ENCODE measurements around the gene GPR141.

GPR141 gene

GRCh38 chr7:37672926-37673325, 10.6 kb upstream of the GPR141 start:
- Histone ChIP-seq H3K9me3 (no peaks in the 10 kb centered on the region), H3K27ac (peak overlapping the region; percentile 94), H3K4me1 (ENCODE audit: control insufficient read depth in 1 of 2, insufficient read depth in 1 of 2, low read depth in 1 of 2, low read length in 1 of 2) (peaks cover 88 to 90% of the 10 kb centered on the region in 2 experiments), H3K4me3 (ENCODE audit: low read depth in 1 of 2, low read length in 1 of 2) (no peak overlapping the region), H3K36me3 (no peaks in the 10 kb centered on the region), H3K27me3 (no peaks in the 10 kb centered on the region)
- no peak for TF ChIP-seq CTCF (IDR thresholded peaks at IDR 0.05)

- H3K9me3 ChIP-seq: no peaks in the 10 kb centered on the region
- H3K4me1 ChIP-seq (ENCODE audit: control insufficient read depth in 1 of 2, insufficient read depth in 1 of 2, low read depth in 1 of 2, low read length in 1 of 2): peaks cover 89 to 94% of the 10 kb centered on the region in 2 experiments
- no peak overlapping the region for H3K4me3 ChIP-seq (ENCODE audit: low read depth in 1 of 2, low read length in 1 of 2)
- no peaks in the 10 kb centered on the region for H3K36me3 ChIP-seq
- H3K27ac ChIP-seq: peak overlapping the region; percentile 94
- TF ChIP-seq CTCF (IDR thresholded peaks at IDR 0.05): no peak
- no peaks in the 10 kb centered on the region for H3K27me3 ChIP-seq
Measured at GRCh38 chr7:37673523-37673922, 10.0 kb upstream of the GPR141 start.

GRCh38 chr7:37674531-37674930, 9.0 kb upstream of the GPR141 start:
- peaks cover 85 to 87% of the 10 kb centered on the region in 2 experiments for H3K4me1 ChIP-seq (ENCODE audit: control insufficient read depth in 1 of 2, insufficient read depth in 1 of 2, low read depth in 1 of 2, low read length in 1 of 2)
- H3K9me3 ChIP-seq: no peaks in the 10 kb centered on the region
- H3K36me3 ChIP-seq: no peaks in the 10 kb centered on the region
- peak overlapping the region; percentile 94 for H3K27ac ChIP-seq
- no peak for TF ChIP-seq CTCF (IDR thresholded peaks at IDR 0.05)
- H3K4me3 ChIP-seq (ENCODE audit: low read depth in 1 of 2, low read length in 1 of 2): peak overlapping the region; percentile 46 to 53
- H3K27me3 ChIP-seq: no peaks in the 10 kb centered on the region

GRCh38 chr7:37675749-37676148, 7.8 kb upstream of the GPR141 start:
- TF ChIP-seq CTCF (IDR thresholded peaks at IDR 0.05): no peak
- Histone ChIP-seq H3K36me3 (no peaks in the 10 kb centered on the region), H3K27ac (peak overlapping the region; percentile 94), H3K4me1 (ENCODE audit: control insufficient read depth in 1 of 2, insufficient read depth in 1 of 2, low read depth in 1 of 2, low read length in 1 of 2) (peaks cover 73 to 75% of the 10 kb centered on the region in 2 experiments), H3K9me3 (no peaks in the 10 kb centered on the region), H3K27me3 (no peaks in the 10 kb centered on the region), H3K4me3 (ENCODE audit: low read depth in 1 of 2, low read length in 1 of 2) (peak overlapping the region in 1 of 2 experiments; percentile 53)

- Histone ChIP-seq H3K27me3 (no peaks in the 10 kb centered on the region), H3K4me1 (ENCODE audit: control insufficient read depth in 1 of 2, insufficient read depth in 1 of 2, low read depth in 1 of 2, low read length in 1 of 2) (peaks cover 66 to 80% of the 10 kb centered on the region in 2 experiments), H3K9me3 (no peaks in the 10 kb centered on the region), H3K27ac (peak overlapping the region; percentile 91), H3K36me3 (peaks cover 10% of the 10 kb centered on the region), H3K4me3 (ENCODE audit: low read depth in 1 of 2, low read length in 1 of 2) (peak overlapping the region; percentile 66 to 68)
- no peak for TF ChIP-seq CTCF (IDR thresholded peaks at IDR 0.05)
Measured at GRCh38 chr7:37684927-37685326, 1.4 kb downstream of the GPR141 start.

Measured in neutrophil (primary cell).